HepG2 (cell line): ENCODE data around the gene C20orf204. TPM values are rescaled to one million over a fixed set of nuclear protein-coding genes. Genes with fewer than 3 reads are reported as not detected.
A peak's percentile ranks its signal among the peaks of the same experiment; 100 is the strongest.

Source experiments
- ATAC-seq: fragments of 200-7000 bp; cut with Tn5 transposase; 3 replicates; pipeline ENCODE4 v1.9.1; 2020; ENCODE audit warnings: mild to moderate bottlenecking, moderate library complexity
- BruUV-seq: library from RNA; stranded (reverse); fragments of 400-500 nt; replicated peaks from 2 replicates; lab custom pipeline; 2021; lab: Mats Ljungman, UMichigan
- CTCF ChIA-PET: fragments of 300-600 bp; formaldehyde crosslinking; extraction: SDS; loops from one replicate; lab custom pipeline; 2021; ENCODE audit warnings: low total read pairs, inconsistent platforms, low intra/inter-chr PET ratio; lab: Yijun Ruan, JAX
- POLR2A ChIA-PET: fragments of 350-600 bp; sonication (Branson Sonifier 250); formaldehyde crosslinking; loops from one replicate; lab custom pipeline; 2020; ENCODE audit warnings: antibody characterized with exemption, inconsistent platforms; lab: Yijun Ruan, JAX
- DNase-seq: peaks from one replicate; pipeline ENCODE4 v3.0.0-alpha.2; 2015; ENCODE audit warnings: low spot score
- FAIRE-seq: peaks from 3 replicates; lab custom pipeline; 2011; peaks lifted over from hg19 to GRCh38; lab: Jason Lieb, UNC
- H2AFZ ChIP-seq: one replicate; pipeline ENCODE4 v1.6.1; 2011; ENCODE audit warnings: low read length, inconsistent platforms
- H3K27ac ChIP-seq: fragments of 300-600 bp; 3 replicates; pipeline ENCODE4 v1.8.0; 2011; ENCODE audit warnings: mixed run types, mild to moderate bottlenecking, mixed read lengths, low read length, inconsistent platforms; ENCODE audit not compliant: insufficient read depth; ENCODE audit errors: extremely low read length
- H3K27me3 ChIP-seq, 2 experiments: fragments of 200-600 bp in 1 of 2; 2 replicates in 1 of 2; 3 replicates in 1 of 2; pipeline versions ENCODE4 v1.6.0 to v1.8.0; 2011; ENCODE audit warnings: low read length in 2 of 2, mild to moderate bottlenecking in 2 of 2, moderate library complexity in 2 of 2, inconsistent platforms in 1 of 2; ENCODE audit not compliant: insufficient read depth in 2 of 2, control insufficient read depth in 1 of 2
- H3K36me3 ChIP-seq, 2 experiments: fragments of 200-600 bp in 1 of 2; replicated peaks in 1 of 2; 2 replicates in 1 of 2; 3 replicates in 1 of 2; pipeline versions ENCODE4 v1.5.1 to v1.8.0; 2011; ENCODE audit warnings: low read length in 2 of 2, inconsistent platforms in 1 of 2; ENCODE audit not compliant: insufficient read depth in 2 of 2, control insufficient read depth in 1 of 2
- H3K4me1 ChIP-seq: 2 replicates; pipeline ENCODE4 v1.5.1; 2012; ENCODE audit warnings: low read length, inconsistent platforms; ENCODE audit not compliant: insufficient read depth
- H3K4me2 ChIP-seq: 2 replicates; pipeline ENCODE4 v1.6.0; 2011; ENCODE audit warnings: low read depth, low read length, inconsistent platforms
- H3K4me3 ChIP-seq, 3 experiments: fragments of 200-600 bp in 1 of 3; sonication (generic), shearing (Covaris generic) in 1 of 3; replicated peaks in 1 of 3; 2 replicates each; pipeline ENCODE4 v1.5.1; 2011 to 2016; ENCODE audit warnings: low read length in 3 of 3, inconsistent platforms in 2 of 3, low read depth in 2 of 3, mild to moderate bottlenecking in 2 of 3, control low read depth in 1 of 3, mixed read lengths in 1 of 3; ENCODE audit not compliant: insufficient read depth in 1 of 3
- H3K79me2 ChIP-seq: one replicate; pipeline ENCODE4 v1.6.1; 2011; ENCODE audit warnings: low read length, inconsistent platforms; ENCODE audit not compliant: insufficient read depth
- H3K9ac ChIP-seq: 2 replicates; pipeline ENCODE4 v1.6.0; 2011; ENCODE audit warnings: mild to moderate bottlenecking, low read depth, low read length, inconsistent platforms; ENCODE audit not compliant: insufficient read depth
- H3K9me3 ChIP-seq: 2 replicates; pipeline ENCODE4 v1.5.1; 2012; ENCODE audit warnings: mild to moderate bottlenecking, low read length
- H4K20me1 ChIP-seq: 2 replicates; pipeline ENCODE4 v1.6.0; 2011; ENCODE audit warnings: inconsistent platforms, mild to moderate bottlenecking, low read length, moderate library complexity; ENCODE audit not compliant: insufficient read depth
- ATF5 ChIP-seq: sonication (generic); formaldehyde crosslinking; IDR thresholded peaks from 2 replicates; pipeline ENCODE4 v1.4.0; 2020; ENCODE audit warnings: mild to moderate bottlenecking, low read depth, missing genetic modification reagents
- BRD4 ChIP-seq: sonication (generic); formaldehyde crosslinking; IDR thresholded peaks from 2 replicates; pipeline ENCODE4 v1.4.0; 2020; ENCODE audit warnings: missing genetic modification reagents
- ETV6 ChIP-seq: sonication (generic); formaldehyde crosslinking; conservative IDR thresholded peaks from 2 replicates; pipeline ENCODE4 v1.4.0; 2020; ENCODE audit warnings: missing genetic modification reagents
- MBNL3 ChIP-seq: fragments of 250-450 bp; sonication (Bioruptor Pico); conservative IDR thresholded peaks from 2 replicates; pipeline ENCODE4 v1.8.0; 2022; ENCODE audit warnings: mild to moderate bottlenecking, inconsistent platforms
- PAX8 ChIP-seq: sonication (generic); formaldehyde crosslinking; IDR thresholded peaks from 2 replicates; pipeline ENCODE4 v1.8.0; 2022; ENCODE audit warnings: mild to moderate bottlenecking, missing genetic modification reagents, borderline replicate concordance
- PPARG ChIP-seq: conservative IDR thresholded peaks from 2 replicates; pipeline ENCODE4 v1.6.1; 2016; ENCODE audit warnings: missing biosample characterization, missing genetic modification reagents
- PRMT3 ChIP-seq: sonication (generic); formaldehyde crosslinking; IDR thresholded peaks from 2 replicates; pipeline ENCODE4 v1.8.1; 2022; ENCODE audit warnings: low read depth, mild to moderate bottlenecking, moderate library complexity, missing genetic modification reagents, borderline replicate concordance
- SALL2 ChIP-seq: sonication (generic); formaldehyde crosslinking; IDR thresholded peaks from 2 replicates; pipeline ENCODE4 v1.8.1; 2023; ENCODE audit warnings: mild to moderate bottlenecking, missing genetic modification reagents, inconsistent platforms
- TFDP1 ChIP-seq: IDR thresholded peaks from 2 replicates; pipeline ENCODE4 v1.6.1; 2016; ENCODE audit warnings: missing compliant biosample characterization, missing genetic modification reagents, borderline replicate concordance
- THAP8 ChIP-seq: sonication (generic); formaldehyde crosslinking; IDR thresholded peaks from 2 replicates; pipeline ENCODE4 v1.5.1; 2020; ENCODE audit warnings: missing genetic modification reagents, mild to moderate bottlenecking, borderline replicate concordance
- U2AF1 ChIP-seq: fragments of 200-400 bp; formaldehyde crosslinking; optimal IDR thresholded peaks from 2 replicates; pipeline ENCODE3; 2017; ENCODE audit warnings: mild to moderate bottlenecking, low read depth, low read length
- WIZ ChIP-seq: sonication (generic); formaldehyde crosslinking; IDR thresholded peaks from 2 replicates; pipeline ENCODE4 v1.5.1; 2020; ENCODE audit warnings: mild to moderate bottlenecking, missing genetic modification reagents
- ZBTB7B ChIP-seq: sonication (generic); formaldehyde crosslinking; IDR thresholded peaks from 2 replicates; pipeline ENCODE4 v1.4.0; 2020; ENCODE audit warnings: missing genetic modification reagents
- ZFP36L2 ChIP-seq: sonication (generic); formaldehyde crosslinking; IDR thresholded peaks from 2 replicates; pipeline ENCODE4 v1.4.0; 2020; ENCODE audit warnings: missing genetic modification reagents
- ZFYVE20 ChIP-seq: sonication (generic); formaldehyde crosslinking; IDR thresholded peaks from 2 replicates; pipeline ENCODE4 v1.8.0; 2023; ENCODE audit warnings: low read depth, mild to moderate bottlenecking, moderate library complexity, missing genetic modification reagents, borderline replicate concordance
- ZNF180 ChIP-seq: sonication (generic); formaldehyde crosslinking; IDR thresholded peaks from 2 replicates; pipeline ENCODE4 v1.4.0; 2020; ENCODE audit warnings: low read depth, missing genetic modification reagents, borderline replicate concordance
- ZNF232 ChIP-seq: sonication (generic); formaldehyde crosslinking; IDR thresholded peaks from 2 replicates; pipeline ENCODE4 v1.4.0; 2020; ENCODE audit warnings: missing genetic modification reagents, borderline replicate concordance
- ZNF24 ChIP-seq: fragments of 450-650 bp; IDR thresholded peaks from 2 replicates; pipeline ENCODE4 v1.6.1; 2017; ENCODE audit warnings: antibody characterized with exemption, mild to moderate bottlenecking
- ZNF251 ChIP-seq: sonication (generic); formaldehyde crosslinking; IDR thresholded peaks from 2 replicates; pipeline ENCODE4 v1.9.0; 2021; ENCODE audit warnings: mild to moderate bottlenecking, missing genetic modification reagents
- ZNF672 ChIP-seq: sonication (generic); formaldehyde crosslinking; IDR thresholded peaks from 2 replicates; pipeline ENCODE4 v1.8.1; 2022; ENCODE audit warnings: missing genetic modification reagents
- ZNF7 ChIP-seq: IDR thresholded peaks from 2 replicates; pipeline ENCODE4 v1.6.1; 2016; ENCODE audit warnings: missing biosample characterization, missing genetic modification reagents
- ZNF737 ChIP-seq: sonication (generic); formaldehyde crosslinking; IDR thresholded peaks from 2 replicates; pipeline ENCODE4 v1.5.0; 2020; ENCODE audit warnings: missing genetic modification reagents, mild to moderate bottlenecking, borderline replicate concordance
- ZNF75D ChIP-seq: sonication (generic); formaldehyde crosslinking; IDR thresholded peaks from 2 replicates; pipeline ENCODE4 v1.8.1; 2023; ENCODE audit warnings: missing genetic modification reagents, mild to moderate bottlenecking, borderline replicate concordance
- ZNF782 ChIP-seq: sonication (generic); formaldehyde crosslinking; IDR thresholded peaks from 2 replicates; pipeline ENCODE4 v1.4.0; 2020; ENCODE audit warnings: missing genetic modification reagents, mild to moderate bottlenecking, borderline replicate concordance
- WGBS: methylation state at CpG from one replicate; pipeline ENCODE4 v1.1.6; 2017; ENCODE audit warnings: low lambda C conversion rate; 5-methylcytosine and 5-hydroxymethylcytosine counted together
- in situ Hi-C: cut with HindIII; loops from 2 replicates; pipeline ENCODE4 v1.10.0; 2017; ENCODE audit warnings: low pct_unique_long_range_greater_than_20kb; ENCODE audit not compliant: extremely low pct_ligation_motif_present
- intact Hi-C: fragments of 100-400 bp; cut with micrococcal nuclease; formaldehyde crosslinking; loops from one replicate; pipeline ENCODE4 v1.10.0; 2022; ENCODE audit not compliant: unreplicated experiment
- polyA plus RNA-seq, 8 experiments: library from polyadenylated mRNA; depleted of rRNA in 3 of 8; stranded (reverse) in 7 of 8; unstranded in 1 of 8; fragments of >200 nt; fragmentation: Illumina TruSeq in 4 of 8; extraction: Trizol in 4 of 8; gene quantifications; 2 replicates each; pipeline versions ENCODE4 v1.2.1 to v1.2.3, GENCODE V29; 2011 to 2016; ENCODE audit warnings: low read depth in 4 of 8, missing spikeins in 1 of 8, mixed read lengths in 1 of 8; ENCODE audit not compliant: insufficient read depth in 1 of 8
- total RNA-seq, 5 experiments: library from RNA; depleted of rRNA; stranded (reverse); fragments of >200 nt; fragmentation: Illumina TruSeq; extraction: Trizol; gene quantifications; 2 replicates each; pipeline ENCODE4 v1.2.3, GENCODE V29; 2016; ENCODE audit warnings: low read depth in 1 of 5

Gene C20orf204
- total and polyA plus RNA-seq, 2 of the 13 experiments (the other 11 are each of a cell fraction or from before 2014, with no cell fraction given): 22.1 to 80.0 TPM

- peaks cover 0 to 3% of the 10 kb centered on the region in 2 experiments; a peak in 2 of 5 replicates for H3K27me3 ChIP-seq
- FAIRE-seq (peak; percentile 8), DNase-seq (no peak), ATAC-seq (no peak)
- H3K4me3 ChIP-seq: peak overlapping the region; percentile 82 to 98 (median 90)
- 31% methylated on average over 5 of the region's 5 CpGs for WGBS
- no peaks in the 10 kb centered on the region for H3K36me3 ChIP-seq
- intact Hi-C loops: no loop called here
- peak overlapping the region; percentile 66 for H3K27ac ChIP-seq
- ChIA-PET POLR2A (interaction anchor here (0.9 to 4.6 kb wide), 21 partner anchors 10 to 420 kb away, joined by 3 to 113 read pairs (median 6); partner anchors contain the start of genes C20orf204, LKAAEAR1, OPRL1 and PRPF6), CTCF (interaction anchor here (1.5 kb wide), 1 partner anchor 81 kb away, joined by 4 read pairs; the partner anchor contains the start of gene PRPF6)
- no peak overlapping the region for H2AFZ ChIP-seq
- in situ Hi-C loops: no loop called here
- no peaks in the 10 kb centered on the region for H3K79me2 ChIP-seq
- H3K4me2 ChIP-seq: peak overlapping the region; percentile 95
- peaks cover 67% of the 10 kb centered on the region for H3K4me1 ChIP-seq
- H3K9me3 ChIP-seq: no peaks in the 10 kb centered on the region
- H4K20me1 ChIP-seq: peaks cover 4% of the 10 kb centered on the region; the same call in 1 of the 2 replicates
- BruUV-seq: TSS peak; percentile 92
- H3K9ac ChIP-seq: peak overlapping the region; percentile 82
- TF ChIP-seq THAP8 (CRISPR knock-in tag) (no peak), SALL2 (no peak), ZNF180 (CRISPR knock-in tag) (no peak), ZNF7 (CRISPR knock-in tag) (no peak), ZNF251 (CRISPR knock-in tag) (0 out of 2 replicates have a peak, but pooled peaks have one; percentile 78), U2AF1 (peak; percentile 5), ZBTB7B (CRISPR knock-in tag) (no peak), ZNF782 (CRISPR knock-in tag) (no peak), PAX8 (CRISPR knock-in tag) (no peak), ZNF737 (CRISPR knock-in tag) (no peak), ETV6 (CRISPR knock-in tag) (no peak), TFDP1 (no peak), ATF5 (no peak), ZFYVE20 (CRISPR knock-in tag) (0 out of 2 replicates have a peak, but pooled peaks have one; percentile 68), BRD4 (peak; percentile 19; the same call in 1 of the 2 replicates), ZNF75D (no peak), PPARG (no peak), PRMT3 (CRISPR knock-in tag) (no peak), ZNF24 (no peak), ZNF672 (no peak), WIZ (0 out of 2 replicates have a peak, but pooled peaks have one; percentile 47), ZFP36L2 (CRISPR knock-in tag) (no peak), ZNF232 (CRISPR knock-in tag) (no peak), MBNL3 (no peak)
Observed at GRCh38 chr20:64062276-64062595, 26.3 kb downstream of the C20orf204 start.
